Endothelial cell of umbilical vein (primary cell): ENCODE measurements around the gene RHOG. TPM values are rescaled to one million over a fixed set of nuclear protein-coding genes. Genes with fewer than 3 reads are reported as not detected.

Experiments used
- BruUV-seq: library from RNA; stranded (reverse); fragments of 400-500 nt; replicated peaks from 2 replicates; lab custom pipeline; 2021; lab: Mats Ljungman, UMichigan
- CTCF ChIA-PET: fragments of 300-600, 350-600 bp; sonication (Branson Sonifier 250); formaldehyde crosslinking; loops from one replicate; lab custom pipeline; 2021; ENCODE audit warnings: antibody characterized with exemption, inconsistent platforms; lab: Charles Lee
- POLR2A ChIA-PET: fragments of 300-600, 350-600 bp; sonication (Branson Sonifier 250); formaldehyde crosslinking; loops from one replicate; lab custom pipeline; 2021; ENCODE audit warnings: antibody characterized with exemption, inconsistent platforms; lab: Charles Lee
- DNase-seq: peaks from one replicate; pipeline ENCODE4 v3.0.0-alpha.2; 2011; ENCODE audit warnings: low read depth, low spot score
- FAIRE-seq: peaks from 2 replicates; lab custom pipeline; 2011; peaks lifted over from hg19 to GRCh38; lab: Jason Lieb, UNC
- H2AFZ ChIP-seq: 2 replicates; pipeline ENCODE4 v1.6.0; 2012; ENCODE audit warnings: low read depth, low read length, control low read depth, inconsistent platforms
- H3K27ac ChIP-seq: 2 replicates; pipeline ENCODE4 v1.5.1; 2011; ENCODE audit warnings: low read depth, mild to moderate bottlenecking, control low read depth, low read length, moderate library complexity; ENCODE audit not compliant: insufficient read depth
- H3K27me3 ChIP-seq, 2 experiments: 2 replicates each; pipeline versions ENCODE4 v1.6.0 to v1.6.1; 2011; ENCODE audit warnings: low read length in 2 of 2, mixed read lengths in 1 of 2; ENCODE audit not compliant: control insufficient read depth in 2 of 2, insufficient read depth in 2 of 2
- H3K36me3 ChIP-seq, 2 experiments: 2 replicates in 1 of 2; 3 replicates in 1 of 2; pipeline ENCODE4 v1.5.1; 2011; ENCODE audit warnings: low read length in 2 of 2, mild to moderate bottlenecking in 1 of 2, moderate library complexity in 1 of 2; ENCODE audit not compliant: control insufficient read depth in 2 of 2, insufficient read depth in 2 of 2; ENCODE audit errors: extremely low read depth in 1 of 2
- H3K4me1 ChIP-seq: 3 replicates; pipeline ENCODE4 v1.5.1; 2011; ENCODE audit warnings: mild to moderate bottlenecking, low read length; ENCODE audit not compliant: control insufficient read depth, insufficient read depth; ENCODE audit errors: extremely low read depth
- H3K4me2 ChIP-seq: 2 replicates; pipeline ENCODE4 v1.6.1; 2011; ENCODE audit warnings: low read length, control low read depth, mixed read lengths; ENCODE audit not compliant: insufficient read depth
- H3K4me3 ChIP-seq, 3 experiments: fragments of 200-600 bp in 1 of 3; sonication (generic), shearing (Covaris generic) in 1 of 3; replicated peaks in 1 of 3; 2 replicates each; pipeline ENCODE4 v1.5.1; 2011 to 2016; ENCODE audit warnings: control low read depth in 3 of 3, low read length in 3 of 3, mild to moderate bottlenecking in 2 of 3, inconsistent platforms in 1 of 3, low read depth in 1 of 3, moderate library complexity in 1 of 3; ENCODE audit not compliant: insufficient read depth in 1 of 3
- H3K79me2 ChIP-seq: 2 replicates; pipeline ENCODE4 v1.6.0; 2012; ENCODE audit warnings: low read length, inconsistent platforms; ENCODE audit not compliant: control insufficient read depth, insufficient read depth
- H3K9ac ChIP-seq: replicated peaks from 2 replicates; pipeline ENCODE3; 2011; ENCODE audit warnings: low read length, control low read depth; ENCODE audit not compliant: insufficient read depth; ENCODE audit errors: extremely low read depth
- H3K9me1 ChIP-seq: replicated peaks from 3 replicates; pipeline ENCODE4 v1.6.0; 2011; ENCODE audit warnings: mild to moderate bottlenecking, low read length; ENCODE audit not compliant: control insufficient read depth, insufficient read depth; ENCODE audit errors: extremely low read depth
- H3K9me3 ChIP-seq: replicated peaks from 2 replicates; pipeline ENCODE4 v1.5.1; 2012; ENCODE audit warnings: low read length, inconsistent platforms; ENCODE audit not compliant: control insufficient read depth, insufficient read depth
- H4K20me1 ChIP-seq: replicated peaks from 2 replicates; pipeline ENCODE3; 2011; ENCODE audit warnings: mild to moderate bottlenecking, low read length; ENCODE audit not compliant: control insufficient read depth, insufficient read depth; ENCODE audit errors: extremely low read depth
- EZH2 ChIP-seq: IDR thresholded peaks from 2 replicates; pipeline ENCODE4 v1.6.1; 2012; ENCODE audit warnings: borderline replicate concordance, low read depth, mild to moderate bottlenecking, moderate library complexity, low read length, inconsistent platforms; ENCODE audit not compliant: severe bottlenecking
- FOS ChIP-seq: IDR thresholded peaks from 2 replicates; pipeline ENCODE4 v1.6.1; 2011; ENCODE audit warnings: mild to moderate bottlenecking, low read length, moderate library complexity, borderline replicate concordance; ENCODE audit not compliant: insufficient read depth
- GATA2 ChIP-seq: IDR thresholded peaks from 2 replicates; pipeline ENCODE4 v1.7.0; 2011; ENCODE audit warnings: low read depth, mild to moderate bottlenecking, moderate library complexity, mixed read lengths, low read length; ENCODE audit not compliant: insufficient read length, insufficient read depth
- JUN ChIP-seq: IDR thresholded peaks from 2 replicates; pipeline ENCODE4 v1.6.1; 2011; ENCODE audit warnings: borderline replicate concordance, low read depth; ENCODE audit not compliant: insufficient read length, insufficient read depth
- MYC ChIP-seq: IDR thresholded peaks from one replicate; pipeline ENCODE4 v1.6.1; 2011; ENCODE audit warnings: mild to moderate bottlenecking, low read depth, low read length
- POLR2A ChIP-seq: IDR thresholded peaks from 2 replicates; pipeline ENCODE4 v1.6.1; 2012; ENCODE audit warnings: low read depth, mild to moderate bottlenecking, control low read depth, low read length
- POLR2AphosphoS5 ChIP-seq: IDR thresholded peaks from 2 replicates; pipeline ENCODE4 v1.6.1; 2012; ENCODE audit warnings: low read depth, mild to moderate bottlenecking, control low read depth, low read length, moderate library complexity; ENCODE audit not compliant: insufficient read depth
- dilution Hi-C: fragments of 300-500 bp; cut with MboI; formaldehyde crosslinking; loops from one replicate; pipeline ENCODE4 v1.15.0; 2019; ENCODE audit warnings: low sequenced_read_pairs; ENCODE audit not compliant: extremely low pct_ligation_motif_present
- intact Hi-C: fragments of 100-400 bp; cut with micrococcal nuclease; formaldehyde crosslinking; loops from one replicate; pipeline ENCODE4 v1.10.0; 2022
- polyA plus RNA-seq, 4 experiments: library from polyadenylated mRNA; depleted of rRNA in 3 of 4; stranded (reverse) in 3 of 4; unstranded in 1 of 4; fragments of >200 nt; gene quantifications; 2 replicates each; pipeline versions ENCODE4 v1.2.1 to v1.2.3, GENCODE V29; 2011 to 2012; ENCODE audit warnings: missing spikeins in 1 of 4
- total RNA-seq: library from RNA; stranded (reverse); gene quantifications from 2 replicates; pipeline ENCODE4 v1.2.3, GENCODE V29; 2021
- TF ChIP-seq, protein P1 (sequence below): IDR thresholded peaks from 2 replicates; pipeline ENCODE4 v1.6.1; 2011; ENCODE audit not compliant: insufficient read depth, insufficient read length
- TF ChIP-seq, protein P2 (sequence below), 2 donors: IDR thresholded peaks; 1 replicate in 1 of 2; 2 replicates in 1 of 2; pipeline ENCODE4 v1.5.1; 2011; ENCODE audit warnings: low read length in 2 of 2, mild to moderate bottlenecking in 2 of 2, moderate library complexity in 2 of 2, control low read depth in 1 of 2, inconsistent platforms in 1 of 2, low read depth in 1 of 2; ENCODE audit not compliant: insufficient read depth in 1 of 2; ENCODE audit errors: extremely low read depth in 1 of 2

Gene RHOG
- total and polyA plus RNA-seq, 2 donors (not counting 3 experiments of a cell fraction or from before 2014, with no cell fraction given) = 69.0 to 119 TPM

DNA sequence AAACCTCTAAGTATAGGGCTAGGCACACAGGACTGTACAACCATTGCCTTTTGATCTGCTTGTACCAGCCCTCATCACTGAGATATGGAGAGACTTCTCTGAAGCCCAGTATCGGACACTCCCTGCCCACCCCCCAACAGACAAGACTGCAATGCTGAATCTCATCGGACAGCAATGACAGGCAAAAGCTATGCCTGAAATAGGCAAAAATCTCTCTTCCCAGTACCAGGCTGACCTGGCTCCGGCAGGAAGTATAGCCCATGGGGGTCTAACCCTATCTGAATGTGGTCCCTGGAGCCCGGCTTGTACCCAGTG is 6.5 kb downstream of the RHOG start:
- Histone ChIP-seq H4K20me1 (no peaks in the 10 kb centered on the region), H3K36me3 (peaks cover 2 to 3% of the 10 kb centered on the region in 2 experiments), H3K9me1 (no peaks in the 10 kb centered on the region), H3K27me3 (no peaks in the 10 kb centered on the region), H3K9ac (no peak overlapping the region), H2AFZ (no peak overlapping the region), H3K79me2 (peaks cover 78% of the 10 kb centered on the region), H3K4me2 (no peak overlapping the region), H3K4me3 (no peak overlapping the region), H3K9me3 (no peaks in the 10 kb centered on the region), H3K27ac (no peak overlapping the region), H3K4me1 (peaks cover 29% of the 10 kb centered on the region)
- FAIRE-seq = no peak
- no peak for TF ChIP-seq JUN
- no peak for TF ChIP-seq MYC
- no peak for TF ChIP-seq FOS
- no TSS peak for BruUV-seq
- dilution Hi-C loops (no loop called here), intact Hi-C loops (no loop called here)
- no peak for DNase-seq
- CTCF ChIA-PET = interaction anchor here (1.3 to 2.4 kb wide), 3 partner anchors 14 to 239 kb away, joined by 4 to 16 read pairs (median 4); no protein-coding TSS in a partner anchor
- POLR2A ChIA-PET = no interaction called here

DNA sequence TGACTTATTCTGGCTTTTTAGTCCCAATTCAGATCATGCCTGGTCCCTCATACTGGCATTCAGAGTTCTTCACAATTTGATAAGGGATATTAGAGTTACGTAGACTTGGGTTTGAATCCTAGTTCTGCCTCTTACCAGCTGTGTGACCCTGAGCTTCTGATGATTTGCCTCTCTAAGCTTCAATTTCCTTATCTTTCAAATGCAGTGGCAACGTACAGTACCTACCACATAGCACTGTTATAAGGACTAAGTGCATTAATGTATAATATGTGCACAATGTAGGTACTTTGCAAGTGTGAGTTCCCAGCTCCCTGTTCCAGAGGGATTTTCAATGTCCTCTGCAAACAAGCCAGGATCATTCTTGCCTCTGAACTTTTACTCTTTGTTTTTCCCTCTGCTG is 7.3 kb downstream of the RHOG start:
- CTCF ChIA-PET = interaction anchor here (1.3 to 7.3 kb wide), 4 partner anchors 8 to 239 kb away, joined by 4 to 38 read pairs (median 10); partner anchors contain the start of gene RHOG
- POLR2A ChIA-PET = no interaction called here
- BruUV-seq = no TSS peak
- Histone ChIP-seq H2AFZ (no peak overlapping the region), H3K4me3 (no peak overlapping the region), H3K27ac (no peak overlapping the region), H3K79me2 (peaks cover 70% of the 10 kb centered on the region), H3K9me1 (no peaks in the 10 kb centered on the region), H3K36me3 (peaks cover 2 to 3% of the 10 kb centered on the region in 2 experiments), H3K9ac (no peak overlapping the region), H4K20me1 (no peaks in the 10 kb centered on the region), H3K4me2 (no peak overlapping the region), H3K9me3 (no peaks in the 10 kb centered on the region), H3K4me1 (peaks cover 26% of the 10 kb centered on the region), H3K27me3 (no peaks in the 10 kb centered on the region)
- TF ChIP-seq, protein P1, sequence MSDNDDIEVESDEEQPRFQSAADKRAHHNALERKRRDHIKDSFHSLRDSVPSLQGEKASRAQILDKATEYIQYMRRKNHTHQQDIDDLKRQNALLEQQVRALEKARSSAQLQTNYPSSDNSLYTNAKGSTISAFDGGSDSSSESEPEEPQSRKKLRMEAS = no peak
- TF ChIP-seq EZH2 (no peak), POLR2A (no peak), JUN (no peak), GATA2 (no peak), POLR2AphosphoS5 (no peak), FOS (no peak), MYC (no peak)
- TF ChIP-seq, protein P2, sequence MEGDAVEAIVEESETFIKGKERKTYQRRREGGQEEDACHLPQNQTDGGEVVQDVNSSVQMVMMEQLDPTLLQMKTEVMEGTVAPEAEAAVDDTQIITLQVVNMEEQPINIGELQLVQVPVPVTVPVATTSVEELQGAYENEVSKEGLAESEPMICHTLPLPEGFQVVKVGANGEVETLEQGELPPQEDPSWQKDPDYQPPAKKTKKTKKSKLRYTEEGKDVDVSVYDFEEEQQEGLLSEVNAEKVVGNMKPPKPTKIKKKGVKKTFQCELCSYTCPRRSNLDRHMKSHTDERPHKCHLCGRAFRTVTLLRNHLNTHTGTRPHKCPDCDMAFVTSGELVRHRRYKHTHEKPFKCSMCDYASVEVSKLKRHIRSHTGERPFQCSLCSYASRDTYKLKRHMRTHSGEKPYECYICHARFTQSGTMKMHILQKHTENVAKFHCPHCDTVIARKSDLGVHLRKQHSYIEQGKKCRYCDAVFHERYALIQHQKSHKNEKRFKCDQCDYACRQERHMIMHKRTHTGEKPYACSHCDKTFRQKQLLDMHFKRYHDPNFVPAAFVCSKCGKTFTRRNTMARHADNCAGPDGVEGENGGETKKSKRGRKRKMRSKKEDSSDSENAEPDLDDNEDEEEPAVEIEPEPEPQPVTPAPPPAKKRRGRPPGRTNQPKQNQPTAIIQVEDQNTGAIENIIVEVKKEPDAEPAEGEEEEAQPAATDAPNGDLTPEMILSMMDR (IDR thresholded peaks at IDR 0.05; ENCODE audit: extremely low read depth in 1 of 2, insufficient read depth in 1 of 2, low read depth in 1 of 2, low read length in 2 of 2) = no peak
- intact Hi-C loops (no loop called here), dilution Hi-C loops (no loop called here)
- DNase-seq (no peak), FAIRE-seq (no peak)
